22Rv1 (cell line): Measurements from ENCODE around the gene SEMA3C.

Experiments used
- H3K27ac ChIP-seq: fragments of 450-650 bp; 2 replicates; pipeline ENCODE4 v1.5.1; 2017
- CTCF ChIP-seq: fragments of 450-650 bp; IDR thresholded peaks from 2 replicates; pipeline ENCODE4 v1.5.1; 2017; ENCODE audit warnings: mild to moderate bottlenecking
- ZFX ChIP-seq: fragments of 450-650 bp; IDR thresholded peaks from 2 replicates; pipeline ENCODE4 v1.6.1; 2017; ENCODE audit warnings: antibody characterized with exemption, borderline replicate concordance

The SEMA3C gene

GRCh38 chr7:80896906-80897598 lies 21.8 kb downstream of the SEMA3C start:
- TF ChIP-seq ZFX (no peak), CTCF (no peak)
- H3K27ac ChIP-seq, result peak overlapping the region; percentile 14; the same call in 1 of the 2 replicates

GRCh38 chr7:80895056-80895455 lies 23.8 kb downstream of the SEMA3C start:
- no peak overlapping the region for H3K27ac ChIP-seq
- TF ChIP-seq ZFX (no peak), CTCF (no peak)

- H3K27ac ChIP-seq, result no peak overlapping the region
- TF ChIP-seq ZFX, result no peak
- TF ChIP-seq CTCF, result no peak
Measured at GRCh38 chr7:80891259-80891544, 27.6 kb downstream of the SEMA3C start.

- no peak overlapping the region for H3K27ac ChIP-seq
- TF ChIP-seq ZFX (no peak), CTCF (no peak)
Measured at GRCh38 chr7:80890426-80891258, 28.2 kb downstream of the SEMA3C start.

GRCh38 chr7:80889525-80889924 lies 29.3 kb downstream of the SEMA3C start:
- TF ChIP-seq CTCF, result no peak
- no peak overlapping the region for H3K27ac ChIP-seq

GRCh38 chr7:80885757-80886156 lies 33.1 kb downstream of the SEMA3C start:
- peak overlapping the region; percentile 53 for H3K27ac ChIP-seq
- TF ChIP-seq CTCF (no peak), ZFX (no peak)

GRCh38 chr7:80884511-80885195 lies 34.2 kb downstream of the SEMA3C start:
- H3K27ac ChIP-seq, result peak overlapping the region; percentile 53
- no peak for TF ChIP-seq CTCF
- TF ChIP-seq ZFX, result no peak
